ENCODE data around the gene MRPL49.
A peak's percentile ranks its signal among the peaks of the same experiment; 100 is the strongest.

MRPL49 gene

DNA sequence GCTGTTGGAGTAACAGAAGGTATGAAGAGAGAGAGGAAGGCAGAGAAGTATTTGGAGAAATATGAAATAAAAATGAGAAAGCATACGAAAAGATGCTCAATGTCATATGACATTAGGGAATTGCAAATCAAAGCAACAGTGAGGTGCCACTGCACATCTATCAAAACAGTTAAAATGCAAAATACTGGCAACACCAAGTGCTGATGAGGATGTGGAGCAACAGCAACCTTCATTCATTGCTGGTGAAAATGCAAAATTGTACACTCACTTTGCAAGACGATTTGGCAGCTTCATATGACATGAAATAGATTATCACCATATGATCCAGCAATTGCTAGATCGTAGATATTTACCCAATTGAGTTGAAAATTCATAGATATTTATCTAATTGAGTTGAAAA, 38.5 kb downstream of the MRPL49 start:
- H3K9ac ChIP-seq (ENCODE audit: low read depth, low read length, poor library complexity), result no peak overlapping the region
- no peak overlapping the region for H3K4me2 ChIP-seq (ENCODE audit: insufficient read depth, low read length, poor library complexity, severe bottlenecking)
- H3K4me1 ChIP-seq (ENCODE audit: control insufficient read depth in 2 of 2, insufficient read depth in 1 of 2, low read depth in 1 of 2, low read length in 2 of 2), result no peaks in the 10 kb centered on the region
- no peak overlapping the region for H3K4me3 ChIP-seq (ENCODE audit: low read length in 2 of 2)
- no peak overlapping the region for H2BK120ac ChIP-seq (ENCODE audit: low read depth, low read length)
- no CpG with 5 or more reads among the region's 3 CpGs for WGBS, 2 donors (ENCODE audit: extremely low coverage in 2 of 2, insufficient read length in 2 of 2, insufficient replicate concordance in 1 of 2)
- no peaks in the 10 kb centered on the region for H3K36me3 ChIP-seq (replicated peaks in 1 of 2; ENCODE audit: control insufficient read depth in 2 of 2, insufficient read depth in 2 of 2, low read length in 2 of 2)
- no peak for DNase-seq (ENCODE audit: low spot score)
- no peak overlapping the region for H3K23ac ChIP-seq (ENCODE audit: low read depth, low read length, poor library complexity)
- no peak overlapping the region for H2AFZ ChIP-seq (ENCODE audit: low read length)
- H3K27ac ChIP-seq (replicated peaks; ENCODE audit: low read length), result no peak overlapping the region
- H2BK5ac ChIP-seq (ENCODE audit: low read length), result no peak overlapping the region
- no peak overlapping the region for H2BK12ac ChIP-seq (ENCODE audit: low read length)
- H3K14ac ChIP-seq (ENCODE audit: low read length), result no peak overlapping the region
- no peak overlapping the region for H3K4ac ChIP-seq (ENCODE audit: low read length)
- no peaks in the 10 kb centered on the region for H3K27me3 ChIP-seq (ENCODE audit: control insufficient read depth in 3 of 3, insufficient read depth in 3 of 3, low read depth in 1 of 3, low read length in 3 of 3)
- no peak overlapping the region for H2BK15ac ChIP-seq (ENCODE audit: low read length)
- no peak overlapping the region for H4K8ac ChIP-seq (ENCODE audit: low read depth, low read length)
- H2AK5ac ChIP-seq (ENCODE audit: low read depth, low read length), result no peak overlapping the region
- no peak overlapping the region for H3K18ac ChIP-seq (ENCODE audit: low read length)
- H3K9me3 ChIP-seq (replicated peaks in 1 of 2; ENCODE audit: control insufficient read depth in 2 of 2, insufficient read depth in 1 of 2, low read depth in 1 of 2, low read length in 2 of 2), result no peaks in the 10 kb centered on the region
- H4K91ac ChIP-seq (ENCODE audit: low read depth, low read length, poor library complexity), result no peak overlapping the region
- H3K79me1 ChIP-seq (ENCODE audit: low read depth, low read length), result no peaks in the 10 kb centered on the region

DNA sequence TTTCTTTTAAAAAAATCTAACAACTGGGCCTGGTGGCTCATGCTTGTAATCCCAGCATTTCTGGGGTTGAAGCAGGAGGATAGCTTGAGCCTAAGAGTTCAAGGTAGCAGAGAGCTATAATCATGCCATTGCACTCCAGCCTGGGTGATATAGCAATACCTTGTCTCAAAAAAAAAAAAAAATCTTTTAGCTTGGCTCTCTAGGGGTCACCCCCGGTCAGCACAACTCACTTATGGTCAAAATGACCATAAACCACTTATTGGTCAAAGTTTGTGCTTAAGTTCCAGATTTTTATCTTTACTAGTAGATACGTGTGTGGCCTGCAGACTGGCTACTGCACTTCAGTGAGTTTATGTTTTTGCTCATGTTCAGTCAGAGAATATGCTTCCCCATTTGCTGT, 41.6 kb downstream of the MRPL49 start:
- H3K4me3 ChIP-seq (ENCODE audit: low read length in 2 of 2), result no peak overlapping the region
- H3K4ac ChIP-seq (ENCODE audit: low read length), result no peak overlapping the region
- H2BK12ac ChIP-seq (ENCODE audit: low read length), result no peak overlapping the region
- H2BK120ac ChIP-seq (ENCODE audit: low read depth, low read length), result no peak overlapping the region
- H2AFZ ChIP-seq (ENCODE audit: low read length), result no peak overlapping the region
- no peak overlapping the region for H3K9ac ChIP-seq (ENCODE audit: low read depth, low read length, poor library complexity)
- no peak overlapping the region for H4K8ac ChIP-seq (ENCODE audit: low read depth, low read length)
- no peak overlapping the region for H4K91ac ChIP-seq (ENCODE audit: low read depth, low read length, poor library complexity)
- H3K36me3 ChIP-seq (replicated peaks in 1 of 2; ENCODE audit: control insufficient read depth in 2 of 2, insufficient read depth in 2 of 2, low read length in 2 of 2), result no peaks in the 10 kb centered on the region
- H2BK15ac ChIP-seq (ENCODE audit: low read length), result no peak overlapping the region
- H2AK5ac ChIP-seq (ENCODE audit: low read depth, low read length), result no peak overlapping the region
- H3K27ac ChIP-seq (replicated peaks; ENCODE audit: low read length), result no peak overlapping the region
- no peaks in the 10 kb centered on the region for H3K4me1 ChIP-seq (ENCODE audit: control insufficient read depth in 2 of 2, insufficient read depth in 1 of 2, low read depth in 1 of 2, low read length in 2 of 2)
- H3K9me3 ChIP-seq (replicated peaks in 1 of 2; ENCODE audit: control insufficient read depth in 2 of 2, insufficient read depth in 1 of 2, low read depth in 1 of 2, low read length in 2 of 2), result no peaks in the 10 kb centered on the region
- H3K23ac ChIP-seq (ENCODE audit: low read depth, low read length, poor library complexity), result no peak overlapping the region
- no peaks in the 10 kb centered on the region for H3K27me3 ChIP-seq (ENCODE audit: control insufficient read depth in 3 of 3, insufficient read depth in 3 of 3, low read depth in 1 of 3, low read length in 3 of 3)
- no peak overlapping the region for H2BK5ac ChIP-seq (ENCODE audit: low read length)
- no peak for DNase-seq (ENCODE audit: low spot score)
- no peaks in the 10 kb centered on the region for H3K79me1 ChIP-seq (ENCODE audit: low read depth, low read length)
- WGBS, 2 donors (ENCODE audit: extremely low coverage in 2 of 2, insufficient read length in 2 of 2, insufficient replicate concordance in 1 of 2), result no CpG with 5 or more reads among the region's 2 CpGs
- no peak overlapping the region for H3K14ac ChIP-seq (ENCODE audit: low read length)
- no peak overlapping the region for H3K18ac ChIP-seq (ENCODE audit: low read length)
- no peak overlapping the region for H3K4me2 ChIP-seq (ENCODE audit: insufficient read depth, low read length, poor library complexity, severe bottlenecking)

DNA sequence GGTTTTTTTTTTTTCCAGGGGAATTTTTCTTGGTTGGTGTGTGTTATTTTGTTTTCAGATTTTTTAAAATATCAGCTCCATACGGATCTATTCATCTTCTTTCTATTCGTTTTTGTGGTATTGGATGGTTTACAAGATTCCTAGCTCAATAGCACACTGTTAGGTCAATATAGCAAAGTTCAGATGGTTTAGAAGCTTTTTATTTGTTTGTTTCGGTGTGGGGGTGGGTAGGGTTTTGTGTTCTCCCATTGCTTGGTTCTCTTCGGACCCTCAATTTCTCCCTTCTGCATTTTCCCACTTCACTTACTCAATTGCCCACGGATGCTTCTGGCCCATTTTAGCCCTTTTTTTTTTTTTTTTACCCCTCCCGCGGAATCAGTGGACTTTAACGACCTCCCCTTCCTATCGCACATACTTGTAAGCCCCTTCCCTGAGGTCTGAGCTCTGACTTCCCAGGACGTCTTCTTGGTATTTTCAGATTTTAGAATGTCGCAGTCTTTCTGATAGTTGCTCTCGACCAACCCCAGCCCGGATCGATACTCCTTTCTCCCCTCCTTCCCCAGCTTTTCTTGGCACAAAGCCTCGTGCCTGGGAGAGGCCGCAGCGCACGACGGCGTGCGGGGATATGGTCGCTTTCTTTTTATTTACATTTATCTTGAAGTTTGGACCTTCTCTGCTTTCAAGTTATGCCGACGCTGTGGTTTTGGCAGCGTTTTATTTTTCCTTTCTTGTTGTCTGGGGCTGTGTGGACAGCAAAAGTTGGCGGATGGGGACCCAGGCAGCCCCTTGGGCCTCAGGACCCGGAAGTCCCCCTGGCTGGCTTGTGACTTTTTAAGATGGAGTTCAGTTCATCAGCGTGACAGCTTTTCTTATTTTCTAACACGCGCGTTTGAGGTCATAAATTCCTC, 43.5 kb downstream of the MRPL49 start:
- peak overlapping the region; percentile 79 for H2AFZ ChIP-seq (ENCODE audit: low read length)
- no peaks in the 10 kb centered on the region for H3K36me3 ChIP-seq (replicated peaks in 1 of 2; ENCODE audit: control insufficient read depth in 2 of 2, insufficient read depth in 2 of 2, low read length in 2 of 2)
- H3K18ac ChIP-seq (ENCODE audit: low read length), result no peak overlapping the region
- H3K27me3 ChIP-seq (ENCODE audit: control insufficient read depth in 3 of 3, insufficient read depth in 3 of 3, low read depth in 1 of 3, low read length in 3 of 3), result no peaks in the 10 kb centered on the region
- H3K9ac ChIP-seq (ENCODE audit: low read depth, low read length, poor library complexity), result no peak overlapping the region
- no peak overlapping the region for H2BK120ac ChIP-seq (ENCODE audit: low read depth, low read length)
- no peak for DNase-seq (ENCODE audit: low spot score)
- H4K91ac ChIP-seq (ENCODE audit: low read depth, low read length, poor library complexity), result no peak overlapping the region
- no CpG with 5 or more reads among the region's 31 CpGs for WGBS, 2 donors (ENCODE audit: extremely low coverage in 2 of 2, insufficient read length in 2 of 2, insufficient replicate concordance in 1 of 2)
- no peaks in the 10 kb centered on the region for H3K9me3 ChIP-seq (replicated peaks in 1 of 2; ENCODE audit: control insufficient read depth in 2 of 2, insufficient read depth in 1 of 2, low read depth in 1 of 2, low read length in 2 of 2)
- H2AK5ac ChIP-seq (ENCODE audit: low read depth, low read length), result no peak overlapping the region
- no peak overlapping the region for H3K27ac ChIP-seq (replicated peaks; ENCODE audit: low read length)
- H3K14ac ChIP-seq (ENCODE audit: low read length), result no peak overlapping the region
- no peak overlapping the region for H2BK5ac ChIP-seq (ENCODE audit: low read length)
- no peak overlapping the region for H2BK12ac ChIP-seq (ENCODE audit: low read length)
- H3K4ac ChIP-seq (ENCODE audit: low read length), result no peak overlapping the region
- no peak overlapping the region for H3K4me2 ChIP-seq (ENCODE audit: insufficient read depth, low read length, poor library complexity, severe bottlenecking)
- no peak overlapping the region for H4K8ac ChIP-seq (ENCODE audit: low read depth, low read length)
- H3K4me1 ChIP-seq (ENCODE audit: control insufficient read depth in 2 of 2, insufficient read depth in 1 of 2, low read depth in 1 of 2, low read length in 2 of 2), result no peaks in the 10 kb centered on the region
- H2BK15ac ChIP-seq (ENCODE audit: low read length), result no peak overlapping the region
- H3K23ac ChIP-seq (ENCODE audit: low read depth, low read length, poor library complexity), result no peak overlapping the region
- no peak overlapping the region for H3K4me3 ChIP-seq (ENCODE audit: low read length in 2 of 2)
- no peaks in the 10 kb centered on the region for H3K79me1 ChIP-seq (ENCODE audit: low read depth, low read length)

DNA sequence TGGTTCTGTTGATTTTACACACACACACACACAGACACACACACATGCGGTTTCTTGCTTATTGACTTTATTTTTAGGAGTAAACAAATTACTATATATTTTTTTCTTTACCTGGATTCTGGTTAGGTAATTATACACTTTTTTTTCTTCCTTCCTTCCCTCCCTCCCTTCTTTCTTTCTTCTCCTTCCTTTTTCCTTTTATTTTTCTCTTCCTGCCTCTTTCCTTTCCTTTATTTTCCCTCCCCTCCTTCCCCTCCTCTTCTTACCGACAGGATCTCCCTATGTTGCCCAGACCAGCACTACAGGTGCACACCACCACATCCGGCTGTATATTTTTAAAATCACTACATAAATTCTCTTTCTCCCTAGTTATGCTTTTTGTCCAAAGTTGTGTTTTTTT, 44.8 kb downstream of the MRPL49 start:
- no CpG with 5 or more reads among the region's 3 CpGs for WGBS, 2 donors (ENCODE audit: extremely low coverage in 2 of 2, insufficient read length in 2 of 2, insufficient replicate concordance in 1 of 2)
- Histone ChIP-seq H2BK120ac (ENCODE audit: low read depth, low read length) (no peak overlapping the region), H2AK5ac (ENCODE audit: low read depth, low read length) (no peak overlapping the region)

More for the DNA sequence above, 44.8 kb downstream of the MRPL49 start:
- Histone ChIP-seq H4K8ac (ENCODE audit: low read depth, low read length) (no peak overlapping the region), H3K9ac (ENCODE audit: low read depth, low read length, poor library complexity) (no peak overlapping the region), H2BK12ac (ENCODE audit: low read length) (no peak overlapping the region), H3K18ac (ENCODE audit: low read length) (no peak overlapping the region), H3K27ac (replicated peaks; ENCODE audit: low read length) (no peak overlapping the region), H2BK15ac (ENCODE audit: low read length) (no peak overlapping the region), H3K14ac (ENCODE audit: low read length) (no peak overlapping the region), H3K23ac (ENCODE audit: low read depth, low read length, poor library complexity) (no peak overlapping the region), H3K27me3 (ENCODE audit: control insufficient read depth in 3 of 3, insufficient read depth in 3 of 3, low read depth in 1 of 3, low read length in 3 of 3) (no peaks in the 10 kb centered on the region), H3K4ac (ENCODE audit: low read length) (no peak overlapping the region), H2BK5ac (ENCODE audit: low read length) (no peak overlapping the region), H3K79me1 (ENCODE audit: low read depth, low read length) (no peaks in the 10 kb centered on the region), H3K4me2 (ENCODE audit: insufficient read depth, low read length, poor library complexity, severe bottlenecking) (no peak overlapping the region), H3K4me1 (ENCODE audit: control insufficient read depth in 2 of 2, insufficient read depth in 1 of 2, low read depth in 1 of 2, low read length in 2 of 2) (no peaks in the 10 kb centered on the region), H2AFZ (ENCODE audit: low read length) (no peak overlapping the region), H3K36me3 (replicated peaks in 1 of 2; ENCODE audit: control insufficient read depth in 2 of 2, insufficient read depth in 2 of 2, low read length in 2 of 2) (no peaks in the 10 kb centered on the region), H3K4me3 (ENCODE audit: low read length in 2 of 2) (no peak overlapping the region), H3K9me3 (replicated peaks in 1 of 2; ENCODE audit: control insufficient read depth in 2 of 2, insufficient read depth in 1 of 2, low read depth in 1 of 2, low read length in 2 of 2) (no peaks in the 10 kb centered on the region), H4K91ac (ENCODE audit: low read depth, low read length, poor library complexity) (no peak overlapping the region)
- no peak for DNase-seq (ENCODE audit: low spot score)
